Caco-2 (cell line): ENCODE results near the gene EHF. TPM values are rescaled to one million over a fixed set of nuclear protein-coding genes. Genes with fewer than 3 reads are reported as not detected.

Source experiments
- BruUV-seq: library from RNA; stranded (reverse); fragments of 400-500 nt; replicated peaks from 2 replicates; lab custom pipeline; 2021; lab: Mats Ljungman, UMichigan
- CTCF ChIA-PET: fragments of 300-600 bp; sonication (Branson Sonifier 250); formaldehyde crosslinking; loops from one replicate; lab custom pipeline; 2022; ENCODE audit warnings: antibody characterized with exemption; lab: Charles Lee
- POLR2A ChIA-PET: fragments of 300-600 bp; sonication (Branson Sonifier 250); formaldehyde crosslinking; loops from one replicate; lab custom pipeline; 2022; ENCODE audit warnings: antibody characterized with exemption; lab: Charles Lee
- DNase-seq, 2 experiments: peaks; one replicate each; pipeline versions ENCODE4 v3.0.0 to v3.0.0-alpha.2; 2020 to 2022
- H3K27me3 ChIP-seq: replicated peaks from 2 replicates; pipeline ENCODE4 v1.6.0; 2011; ENCODE audit warnings: low read length; ENCODE audit not compliant: control insufficient read depth, insufficient read depth
- H3K36me3 ChIP-seq: 2 replicates; pipeline ENCODE4 v1.5.1; 2011; ENCODE audit warnings: low read length; ENCODE audit not compliant: control insufficient read depth, insufficient read depth
- H3K4me1 ChIP-seq: fragments of 250-450 bp; sonication (Bioruptor Pico); 2 replicates; pipeline ENCODE4 v1.5.1; 2020; ENCODE audit warnings: mild to moderate bottlenecking
- H3K4me3 ChIP-seq: 2 replicates; pipeline ENCODE4 v1.5.1; 2011; ENCODE audit warnings: low read depth, mild to moderate bottlenecking, control low read depth, low read length
- H3K9me3 ChIP-seq: fragments of 250-450 bp; sonication (Bioruptor Pico); 2 replicates; pipeline ENCODE4 v1.5.1; 2020; ENCODE audit warnings: mild to moderate bottlenecking, moderate library complexity
- H3K27ac Mint-ChIP-seq: one replicate; pipeline ENCODE4 v1.8.0; 2022; ENCODE audit warnings: mixed read lengths; ENCODE audit not compliant: unreplicated experiment
- H3K27me3 Mint-ChIP-seq: one replicate; pipeline ENCODE4 v1.8.0; 2022; ENCODE audit warnings: mixed read lengths; ENCODE audit not compliant: insufficient read depth, unreplicated experiment
- H3K36me3 Mint-ChIP-seq: one replicate; pipeline ENCODE4 v1.8.0; 2022; ENCODE audit warnings: mild to moderate bottlenecking, mixed read lengths; ENCODE audit not compliant: insufficient read depth, unreplicated experiment
- H3K4me1 Mint-ChIP-seq: one replicate; pipeline ENCODE4 v1.8.0; 2022; ENCODE audit warnings: low read depth, mixed read lengths; ENCODE audit not compliant: unreplicated experiment
- H3K4me3 Mint-ChIP-seq: one replicate; pipeline ENCODE4 v1.8.0; 2022; ENCODE audit warnings: mild to moderate bottlenecking, moderate library complexity, mixed read lengths; ENCODE audit not compliant: unreplicated experiment
- H3K9me3 Mint-ChIP-seq: one replicate; pipeline ENCODE4 v1.8.0; 2022; ENCODE audit warnings: mixed read lengths; ENCODE audit not compliant: unreplicated experiment
- CTCF ChIP-seq, 2 experiments: fragments of 200-600 bp in 1 of 2; IDR thresholded peaks; 1 replicate in 1 of 2; 2 replicates in 1 of 2; pipeline versions ENCODE4 v1.5.1 to v1.8.0; 2011 to 2022; ENCODE audit warnings: antibody characterized with exemption in 1 of 2, control low read depth in 1 of 2, inconsistent platforms in 1 of 2, low read depth in 1 of 2, low read length in 1 of 2, mild to moderate bottlenecking in 1 of 2, moderate library complexity in 1 of 2; ENCODE audit not compliant: insufficient read depth in 1 of 2, severe bottlenecking in 1 of 2, unreplicated experiment in 1 of 2
- intact Hi-C: fragments of 100-400 bp; cut with micrococcal nuclease; formaldehyde crosslinking; loops from one replicate; pipeline ENCODE4 v1.10.0; 2022; ENCODE audit not compliant: unreplicated experiment
- total RNA-seq: library from RNA; stranded (reverse); gene quantifications from 2 replicates; pipeline ENCODE4 v1.2.3, GENCODE V29; 2022

EHF gene
- total RNA-seq, 1 experiment from 2014 or later = 0.11 TPM

- Mint-ChIP-seq H3K4me3 (peak overlapping the region; percentile 55), H3K36me3 (no peaks in the 10 kb centered on the region), H3K27ac (peak overlapping the region; percentile 66), H3K27me3 (no peaks in the 10 kb centered on the region), H3K9me3 (peaks cover 14% of the 10 kb centered on the region), H3K4me1 (peaks cover 66% of the 10 kb centered on the region)
- POLR2A ChIA-PET = interaction anchor here (1.0 to 2.8 kb wide), 2 partner anchors 12 to 41 kb away, joined by 5 to 27 read pairs; no protein-coding TSS in a partner anchor
- peak in 1 of 2 experiments; percentile 35 for DNase-seq
- H3K36me3 ChIP-seq = no peaks in the 10 kb centered on the region
- TF ChIP-seq CTCF (IDR thresholded peaks at IDR 0.05; ENCODE audit: insufficient read depth in 1 of 2, low read depth in 1 of 2, low read length in 1 of 2, severe bottlenecking in 1 of 2, unreplicated experiment in 1 of 2) = no peak
- peaks cover 58% of the 10 kb centered on the region for H3K4me1 ChIP-seq
- BruUV-seq = no TSS peak
- H3K27me3 ChIP-seq = no peaks in the 10 kb centered on the region
- intact Hi-C loops = loop anchor here (1.0 to 5.0 kb wide), 2 partner anchors 41 to 251 kb away; no protein-coding TSS in a partner anchor
- CTCF ChIA-PET = interaction anchor here (1.4 to 2.3 kb wide), 2 partner anchors 41 to 55 kb away, joined by 4 to 18 read pairs; no protein-coding TSS in a partner anchor
- H3K9me3 ChIP-seq = no peaks in the 10 kb centered on the region
- no peak overlapping the region for H3K4me3 ChIP-seq
These were observed 20.6 kb downstream of the EHF start for GRCh38 chr11:34641456-34641855.

DNA sequence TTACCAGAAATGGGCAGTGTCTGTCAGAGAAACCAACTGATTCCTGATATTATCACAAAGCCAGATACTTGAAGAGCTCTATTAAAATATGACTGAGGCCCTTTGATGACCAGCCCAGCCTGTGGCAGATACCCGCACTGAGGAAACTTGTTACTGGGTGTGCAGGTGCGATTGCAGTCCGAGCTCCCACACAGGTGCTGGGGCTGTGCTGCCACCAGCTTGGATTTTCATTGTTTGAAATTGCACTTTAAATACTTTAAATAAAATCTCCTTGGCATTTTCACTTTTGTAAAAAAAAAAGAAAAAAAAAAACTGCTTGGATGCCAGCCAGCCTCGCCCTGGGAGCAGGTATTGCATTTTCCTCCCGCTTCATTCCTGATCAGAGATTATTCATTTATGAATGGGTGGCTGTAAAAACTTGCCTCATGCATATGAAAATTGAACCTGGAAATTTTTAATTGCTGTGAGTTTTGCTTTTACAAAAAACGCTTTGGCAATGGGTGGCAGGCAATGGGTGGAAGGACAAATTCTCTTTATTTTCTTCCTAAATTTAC, 21.2 kb downstream of the EHF start:
- Histone ChIP-seq H3K9me3 (no peaks in the 10 kb centered on the region), H3K27me3 (no peaks in the 10 kb centered on the region), H3K4me1 (peaks cover 58% of the 10 kb centered on the region), H3K36me3 (no peaks in the 10 kb centered on the region), H3K4me3 (no peak overlapping the region)
- CTCF ChIA-PET = interaction anchor here (2.3 kb wide), 1 partner anchor 41 kb away, joined by 18 read pairs; no protein-coding TSS in a partner anchor
- Mint-ChIP-seq H3K36me3 (no peaks in the 10 kb centered on the region), H3K4me1 (peaks cover 66% of the 10 kb centered on the region), H3K27me3 (no peaks in the 10 kb centered on the region), H3K9me3 (peaks cover 14% of the 10 kb centered on the region), H3K27ac (peak overlapping the region; percentile 73), H3K4me3 (peak overlapping the region; percentile 55)
- POLR2A ChIA-PET = interaction anchor here (2.8 kb wide), 1 partner anchor 41 kb away, joined by 27 read pairs; no protein-coding TSS in a partner anchor
- intact Hi-C loops = loop anchor here (5.0 kb wide), 1 partner anchor 250 kb away; no protein-coding TSS in a partner anchor
- TF ChIP-seq CTCF (IDR thresholded peaks at IDR 0.05; ENCODE audit: insufficient read depth in 1 of 2, low read depth in 1 of 2, low read length in 1 of 2, severe bottlenecking in 1 of 2, unreplicated experiment in 1 of 2) = no peak
- no peak for DNase-seq
- BruUV-seq = no TSS peak

GRCh38 chr11:34642873-34643272, 22.0 kb downstream of the EHF start:
- H3K9me3 Mint-ChIP-seq = peaks cover 14% of the 10 kb centered on the region
- peaks cover 66% of the 10 kb centered on the region for H3K4me1 Mint-ChIP-seq
- Histone ChIP-seq H3K27me3 (no peaks in the 10 kb centered on the region), H3K4me3 (no peak overlapping the region), H3K9me3 (no peaks in the 10 kb centered on the region), H3K36me3 (no peaks in the 10 kb centered on the region), H3K4me1 (peaks cover 58% of the 10 kb centered on the region)
- ChIA-PET POLR2A (interaction anchor here (1.3 kb wide), 1 partner anchor 42 kb away, joined by 4 read pairs; no protein-coding TSS in a partner anchor), CTCF (no interaction called here)
- BruUV-seq = no TSS peak
- DNase-seq = no peak
- H3K36me3 Mint-ChIP-seq = no peaks in the 10 kb centered on the region
- no peaks in the 10 kb centered on the region for H3K27me3 Mint-ChIP-seq
- no peak overlapping the region for H3K4me3 Mint-ChIP-seq
- no peak for TF ChIP-seq CTCF (IDR thresholded peaks at IDR 0.05; ENCODE audit: insufficient read depth in 1 of 2, low read depth in 1 of 2, low read length in 1 of 2, severe bottlenecking in 1 of 2, unreplicated experiment in 1 of 2)
- intact Hi-C loops = loop anchor here (5.0 kb wide), 1 partner anchor 249 kb away; no protein-coding TSS in a partner anchor
- H3K27ac Mint-ChIP-seq = peak overlapping the region; percentile 73
